ENCODE measurements around the gene PHKG1. TPM values are rescaled to one million over a fixed set of nuclear protein-coding genes. Genes with fewer than 3 reads are reported as not detected.
A peak's percentile ranks its signal among the peaks of the same experiment; 100 is the strongest.
"Not testable (repeated sequence)": the region's sequence is repeated elsewhere in the genome, so short reads cannot be mapped to it uniquely, and the experiment has no call there.

PHKG1 gene
- total RNA-seq, 2 donors from 2014 or later, result not detected

- WGBS, 2 donors, result 14 to 44% methylated on average over 8 to 12 of the region's 13 CpGs
- ATAC-seq (no peak), DNase-seq (peak; percentile 43 to 75 (median 56))
- peaks cover 23% of the 10 kb centered on the region for H3K4me1 ChIP-seq
- no peaks in the 10 kb centered on the region for H3K36me3 ChIP-seq (replicated peaks in 1 of 2; ENCODE audit: insufficient read depth in 1 of 2, low read depth in 2 of 2)
- H3K27me3 ChIP-seq, result no peaks in the 10 kb centered on the region
- no peak overlapping the region for H3K27ac ChIP-seq
- no peak overlapping the region for H3K4me3 ChIP-seq
- H3K9me3 ChIP-seq, result no peaks in the 10 kb centered on the region
- TF ChIP-seq CTCF (IDR thresholded peaks at IDR 0.05) (no peak), POLR2A (IDR thresholded peaks at IDR 0.05) (no peak)
- intact Hi-C loops (cut with DNase I), result no loop called here
These were observed 9.5 kb downstream of the PHKG1 start for GRCh38 chr7:56083150-56083785.

- Histone ChIP-seq H3K27me3 (no peaks in the 10 kb centered on the region), H3K4me3 (no peak overlapping the region), H3K36me3 (replicated peaks in 1 of 2; ENCODE audit: insufficient read depth in 1 of 2, low read depth in 2 of 2) (no peaks in the 10 kb centered on the region), H3K9me3 (no peaks in the 10 kb centered on the region), H3K4me1 (peaks cover 23% of the 10 kb centered on the region), H3K27ac (no peak overlapping the region)
- intact Hi-C loops (cut with DNase I), result no loop called here
- DNase-seq (no peak), ATAC-seq (no peak)
- WGBS, 2 donors, result 93 to 100% methylated on average over 8 to 29 of the region's 29 CpGs
- no peak for TF ChIP-seq CTCF (IDR thresholded peaks at IDR 0.05)
- TF ChIP-seq POLR2A (IDR thresholded peaks at IDR 0.05), result no peak
These were observed 11.0 kb downstream of the PHKG1 start for GRCh38 chr7:56081626-56082340.

GRCh38 chr7:56080726-56081435 is 11.9 kb downstream of the PHKG1 start:
- H3K4me3 ChIP-seq; H3K9me3 ChIP-seq; H3K27me3 ChIP-seq; H3K36me3 ChIP-seq (replicated peaks in 1 of 2; ENCODE audit: insufficient read depth in 1 of 2, low read depth in 2 of 2); DNase-seq; ATAC-seq; intact Hi-C loops (cut with DNase I); H3K27ac ChIP-seq: not testable (repeated sequence)
- H3K4me1 ChIP-seq, result peaks cover 23% of the 10 kb centered on the region
- WGBS, 2 donors, result 89 to 93% methylated on average over 17 to 28 of the region's 28 CpGs

- Histone ChIP-seq H3K4me3 (no peak overlapping the region), H3K4me1 (peaks cover 26% of the 10 kb centered on the region), H3K36me3 (replicated peaks in 1 of 2; ENCODE audit: insufficient read depth in 1 of 2, low read depth in 2 of 2) (no peaks in the 10 kb centered on the region), H3K9me3 (no peaks in the 10 kb centered on the region), H3K27me3 (no peaks in the 10 kb centered on the region), H3K27ac (peak overlapping the region in 3 of 4 donors; percentile 59 to 71 (median 64))
- peak; percentile 74 for ATAC-seq
- intact Hi-C loops (cut with DNase I), result no loop called here
- TF ChIP-seq POLR2A (IDR thresholded peaks at IDR 0.05) (no peak), CTCF (IDR thresholded peaks at IDR 0.05) (peak; percentile 57 to 82 (median 73))
- peak; percentile 77 to 87 (median 82) for DNase-seq
- 11 to 31% methylated on average over 12 of the region's 12 CpGs for WGBS, 2 donors
These were observed 13.1 kb downstream of the PHKG1 start for GRCh38 chr7:56079450-56080185.

- TF ChIP-seq POLR2A (IDR thresholded peaks at IDR 0.05) (no peak), CTCF (IDR thresholded peaks at IDR 0.05) (no peak)
- intact Hi-C loops (cut with DNase I), result no loop called here
- no peak for DNase-seq
These were observed 14.6 kb downstream of the PHKG1 start for GRCh38 chr7:56078196-56078595.

More at GRCh38 chr7:56078196-56078595, 14.6 kb downstream of the PHKG1 start:
- WGBS, 2 donors, result 96 to 100% methylated on average over 2 to 16 of the region's 16 CpGs
- H3K27me3 ChIP-seq, result no peaks in the 10 kb centered on the region
- ATAC-seq, result no peak
- no peaks in the 10 kb centered on the region for H3K9me3 ChIP-seq
- peaks cover 27% of the 10 kb centered on the region for H3K4me1 ChIP-seq
- H3K36me3 ChIP-seq (replicated peaks in 1 of 2; ENCODE audit: insufficient read depth in 1 of 2, low read depth in 2 of 2), result no peaks in the 10 kb centered on the region
- no peak overlapping the region for H3K4me3 ChIP-seq
- no peak overlapping the region for H3K27ac ChIP-seq

Measured in body of pancreas (tissue), 4 donors.